Measurements from ENCODE around the gene MYOM1.

The MYOM1 gene

GRCh38 chr18:3219631-3220335 is at the start of gene MYOM1:
Gene MYOM1, minus strand, starts transcription at chr18:3219968. Its CDS starts 4,745 bp downstream, at chr18:3215223.
- DNase-seq = no peak

- no peak for DNase-seq
Observed at GRCh38 chr18:3269241-3269913, 49.6 kb upstream of the MYOM1 start.

DNA sequence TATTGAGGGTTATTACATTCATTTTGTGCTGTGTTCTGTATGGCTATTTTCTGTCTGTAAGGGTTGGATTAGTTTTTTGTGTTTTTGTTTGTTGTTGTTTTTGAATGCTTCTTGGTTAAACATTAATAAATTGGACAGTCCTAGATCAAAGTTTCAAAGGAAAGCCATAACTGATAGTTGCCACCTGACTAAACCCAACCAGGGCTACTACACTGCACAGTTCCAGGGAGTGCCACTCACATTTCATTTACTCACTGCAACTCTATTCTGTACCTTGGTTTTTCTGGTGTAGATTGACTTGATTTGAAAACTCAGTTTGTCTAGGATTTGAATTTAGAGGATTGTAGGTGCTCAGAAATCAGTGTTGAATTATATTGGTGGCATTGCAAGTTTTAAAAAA is 48.5 kb upstream of the MYOM1 start:
- no peak for DNase-seq

GRCh38 chr18:3266062-3266608 is 46.4 kb upstream of the MYOM1 start:
- DNase-seq = no peak

DNA sequence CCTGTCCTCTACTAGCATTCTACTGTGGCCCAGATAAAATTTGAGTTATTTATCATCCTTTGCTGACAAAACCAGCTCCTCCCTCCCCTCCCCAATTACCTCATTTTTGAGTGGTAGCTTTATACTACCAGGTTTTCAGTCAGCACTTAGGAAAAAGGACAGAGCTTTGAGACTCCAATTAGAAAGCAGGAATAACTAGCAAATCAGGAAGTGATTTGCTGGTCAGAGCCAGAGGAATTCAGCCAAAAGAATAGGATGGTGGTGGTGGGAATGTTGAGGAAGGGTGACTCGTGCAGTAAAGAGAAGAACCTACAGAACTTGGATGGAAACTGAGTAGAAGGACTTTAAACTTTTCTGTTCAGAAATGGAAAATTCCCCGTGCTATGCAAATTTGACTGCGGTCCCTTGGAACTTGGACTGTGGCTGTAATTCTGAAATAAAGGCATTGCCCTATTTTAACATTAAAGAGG is 45.8 kb upstream of the MYOM1 start:
- no peak for DNase-seq

- DNase-seq = no peak
Observed at GRCh38 chr18:3264362-3264761, 44.6 kb upstream of the MYOM1 start.

GRCh38 chr18:3263132-3263700 is 43.4 kb upstream of the MYOM1 start:
- no peak for DNase-seq

DNA sequence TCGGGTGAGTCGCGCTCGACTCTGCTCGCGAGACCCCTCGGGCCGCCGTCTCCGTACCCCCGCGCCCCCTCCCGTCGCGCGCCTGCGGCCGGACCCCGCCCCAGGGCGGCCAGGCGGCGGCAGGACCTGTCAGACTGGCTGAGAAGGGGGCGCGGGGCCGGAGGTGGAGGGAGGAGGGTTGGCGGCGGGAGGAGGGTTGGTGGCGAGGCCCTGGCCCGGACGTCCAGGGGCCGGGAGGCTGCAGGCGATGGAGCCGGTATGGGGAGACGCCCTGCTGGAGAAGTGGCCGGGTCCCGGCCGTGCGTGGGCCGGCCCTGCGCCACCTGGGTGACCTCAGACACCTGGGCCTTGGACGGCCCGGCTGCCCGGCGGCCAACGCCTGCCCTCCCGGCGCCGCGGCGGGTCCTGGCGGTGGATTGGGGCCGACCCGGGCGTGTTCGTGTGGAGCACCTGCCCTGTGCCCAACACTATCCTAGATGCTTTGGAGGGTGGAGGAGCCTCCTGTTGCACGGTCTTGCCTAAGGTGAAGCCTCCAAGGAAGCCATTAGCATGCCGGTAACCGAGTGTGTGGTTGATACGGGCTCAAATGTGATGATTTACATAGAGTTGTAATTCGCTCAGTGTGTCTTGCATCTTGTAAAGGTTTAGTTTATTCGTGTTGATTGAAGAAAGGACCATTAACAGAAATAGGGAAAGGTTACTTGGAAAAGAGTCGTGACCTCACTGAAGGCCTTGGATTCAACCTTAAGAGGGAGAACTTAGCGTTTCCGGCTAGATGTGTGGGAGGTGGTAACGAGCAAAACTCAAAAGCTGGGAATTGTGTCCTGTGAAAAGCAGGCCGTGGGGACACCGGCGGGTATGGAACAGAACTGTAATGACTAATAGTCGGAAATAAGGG is 42.7 kb upstream of the MYOM1 start:
- no peak for DNase-seq

GRCh38 chr18:3261373-3262233 is 41.8 kb upstream of the MYOM1 start, which contains the start of gene MYL12B:
Gene MYL12B, plus strand, starts transcription at chr18:3262133. Its CDS starts 10,766 bp downstream, at chr18:3272899.
- DNase-seq = peak; percentile 71

GRCh38 chr18:3260995-3261372 is 41.2 kb upstream of the MYOM1 start:
- no peak for DNase-seq

GRCh38 chr18:3257627-3258120 is 37.9 kb upstream of the MYOM1 start:
- DNase-seq = no peak

DNA sequence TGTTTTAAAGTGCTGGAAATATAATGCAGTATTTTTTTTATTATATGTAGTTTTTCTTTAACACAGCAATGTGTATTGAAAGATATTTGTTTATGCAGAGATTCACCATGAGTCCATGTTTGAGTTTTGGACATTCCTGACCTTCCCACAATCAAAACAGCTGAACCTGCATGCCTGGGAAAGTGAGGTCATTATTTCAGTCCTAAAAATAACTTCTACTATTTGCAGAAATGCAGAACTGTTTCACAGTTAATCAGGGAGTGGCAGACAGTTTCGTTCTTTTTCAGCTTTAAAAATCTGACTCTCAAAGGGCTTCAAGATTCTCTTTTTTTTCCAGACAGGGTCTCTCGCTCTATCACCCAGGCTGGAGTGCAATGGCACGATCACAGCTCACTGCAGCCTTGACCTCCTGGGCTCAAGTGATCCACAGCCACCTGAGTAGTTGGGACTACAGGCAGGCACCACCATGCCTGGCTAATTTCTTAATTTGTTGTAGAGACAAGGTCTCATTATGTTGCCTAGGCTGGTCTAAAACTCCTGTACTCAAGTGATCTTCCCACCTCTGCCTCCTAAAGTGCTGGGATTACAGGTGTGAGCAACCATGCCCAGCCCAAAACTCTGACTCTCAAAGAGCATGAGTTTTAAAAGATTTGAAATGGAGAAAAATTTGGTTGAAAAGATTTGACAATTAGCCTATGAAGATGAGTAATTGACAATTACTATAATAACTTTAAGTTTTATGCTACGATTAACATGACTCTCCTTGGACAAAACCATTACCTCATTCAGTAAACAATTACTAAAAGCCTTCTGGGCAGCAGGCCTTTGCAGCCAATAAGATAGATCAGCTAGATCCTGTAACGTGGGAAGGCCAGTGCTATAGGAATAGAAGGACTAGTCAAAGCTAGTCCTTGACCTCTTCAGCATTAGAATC is 37.2 kb upstream of the MYOM1 start:
- DNase-seq = no peak

- no peak for DNase-seq
Observed at GRCh38 chr18:3255611-3256165, 35.9 kb upstream of the MYOM1 start.

DNA sequence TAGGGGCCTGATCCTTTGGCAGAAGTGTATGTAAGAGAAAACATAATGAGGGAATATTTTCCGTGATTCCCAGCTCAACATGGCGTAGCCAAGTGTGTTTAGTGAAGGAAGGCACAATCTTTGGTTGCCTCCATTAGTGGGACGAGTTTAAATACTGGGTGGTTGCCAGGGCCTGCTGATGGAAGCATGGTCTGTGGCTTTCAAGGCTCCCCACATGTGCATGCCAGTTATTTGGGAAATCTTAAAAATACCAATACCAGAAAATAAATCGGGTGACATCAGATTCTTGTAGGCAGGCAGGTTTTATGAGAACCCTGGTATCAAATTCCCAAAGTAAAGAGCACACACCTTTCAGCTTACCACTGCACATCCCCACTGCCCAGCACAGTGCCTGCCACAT is 35.0 kb upstream of the MYOM1 start:
- no peak for DNase-seq

- no peak for DNase-seq
Observed at GRCh38 chr18:3252843-3253242, 33.1 kb upstream of the MYOM1 start.

DNA sequence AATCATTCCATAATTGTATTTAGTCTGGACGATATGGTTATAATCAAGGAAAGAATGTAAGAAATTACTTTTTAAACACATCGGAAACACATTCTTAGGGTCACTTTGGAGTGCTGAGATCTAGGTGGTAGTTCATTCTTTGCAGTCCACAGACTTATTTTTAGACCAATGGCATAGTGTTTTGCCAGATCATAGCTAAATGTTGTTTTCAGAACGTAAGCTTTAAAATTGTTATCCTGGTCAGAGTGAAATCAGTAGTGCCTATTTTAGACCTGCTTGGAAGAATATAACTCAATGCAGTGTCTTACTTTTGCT is 32.2 kb upstream of the MYOM1 start:
- DNase-seq = no peak

DNA sequence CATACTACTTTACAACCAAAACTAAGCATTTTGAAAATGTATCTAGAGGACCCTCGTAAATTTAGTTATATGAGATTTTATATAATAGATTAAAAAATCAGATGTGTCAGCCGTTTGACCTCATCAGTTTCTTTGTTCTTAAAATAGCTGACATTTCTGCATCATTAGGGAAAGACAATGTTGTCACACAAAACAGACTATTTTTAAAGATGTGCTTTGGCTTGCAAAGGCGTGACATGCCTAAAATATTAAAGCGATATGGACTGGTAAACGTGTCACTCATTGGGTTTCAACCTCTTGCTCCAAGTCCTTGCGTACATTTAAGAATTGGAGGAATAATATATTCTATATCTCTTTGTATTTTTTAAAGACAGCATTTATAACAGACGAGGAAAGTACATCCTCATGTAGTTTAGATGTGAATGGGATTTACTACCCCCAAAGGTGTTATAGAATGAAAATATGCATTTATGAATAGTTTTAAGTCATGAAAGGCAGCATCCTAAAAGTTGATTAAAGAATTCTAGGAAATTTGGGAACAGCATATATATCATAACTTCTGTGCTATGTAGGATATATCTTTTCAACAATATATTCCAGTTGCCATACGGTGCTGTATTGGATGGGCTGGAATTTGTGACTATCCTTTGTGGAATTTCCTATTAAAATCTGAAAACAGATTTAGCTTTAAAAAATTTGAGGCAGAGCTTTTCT is 31.6 kb upstream of the MYOM1 start:
- DNase-seq = no peak

- no peak for DNase-seq
Observed at GRCh38 chr18:3250237-3251107, 30.7 kb upstream of the MYOM1 start.
